GM12873 (cell line): ENCODE measurements around the gene CDYL.

Experiments used
- TF ChIP-seq, protein P1 (sequence below): IDR thresholded peaks from 2 replicates; pipeline ENCODE4 v1.5.1; 2012; ENCODE audit warnings: low read depth, mild to moderate bottlenecking, moderate library complexity, low read length, control low read depth; ENCODE audit not compliant: insufficient read depth; ENCODE audit errors: missing control alignments

Gene CDYL

GRCh38 chr6:4858194-4859015 is 82.2 kb downstream of the CDYL start:
- TF ChIP-seq, protein P1, sequence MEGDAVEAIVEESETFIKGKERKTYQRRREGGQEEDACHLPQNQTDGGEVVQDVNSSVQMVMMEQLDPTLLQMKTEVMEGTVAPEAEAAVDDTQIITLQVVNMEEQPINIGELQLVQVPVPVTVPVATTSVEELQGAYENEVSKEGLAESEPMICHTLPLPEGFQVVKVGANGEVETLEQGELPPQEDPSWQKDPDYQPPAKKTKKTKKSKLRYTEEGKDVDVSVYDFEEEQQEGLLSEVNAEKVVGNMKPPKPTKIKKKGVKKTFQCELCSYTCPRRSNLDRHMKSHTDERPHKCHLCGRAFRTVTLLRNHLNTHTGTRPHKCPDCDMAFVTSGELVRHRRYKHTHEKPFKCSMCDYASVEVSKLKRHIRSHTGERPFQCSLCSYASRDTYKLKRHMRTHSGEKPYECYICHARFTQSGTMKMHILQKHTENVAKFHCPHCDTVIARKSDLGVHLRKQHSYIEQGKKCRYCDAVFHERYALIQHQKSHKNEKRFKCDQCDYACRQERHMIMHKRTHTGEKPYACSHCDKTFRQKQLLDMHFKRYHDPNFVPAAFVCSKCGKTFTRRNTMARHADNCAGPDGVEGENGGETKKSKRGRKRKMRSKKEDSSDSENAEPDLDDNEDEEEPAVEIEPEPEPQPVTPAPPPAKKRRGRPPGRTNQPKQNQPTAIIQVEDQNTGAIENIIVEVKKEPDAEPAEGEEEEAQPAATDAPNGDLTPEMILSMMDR, result no peak

GRCh38 chr6:4860387-4860786 is 84.2 kb downstream of the CDYL start:
- TF ChIP-seq, protein P1, result no peak

DNA sequence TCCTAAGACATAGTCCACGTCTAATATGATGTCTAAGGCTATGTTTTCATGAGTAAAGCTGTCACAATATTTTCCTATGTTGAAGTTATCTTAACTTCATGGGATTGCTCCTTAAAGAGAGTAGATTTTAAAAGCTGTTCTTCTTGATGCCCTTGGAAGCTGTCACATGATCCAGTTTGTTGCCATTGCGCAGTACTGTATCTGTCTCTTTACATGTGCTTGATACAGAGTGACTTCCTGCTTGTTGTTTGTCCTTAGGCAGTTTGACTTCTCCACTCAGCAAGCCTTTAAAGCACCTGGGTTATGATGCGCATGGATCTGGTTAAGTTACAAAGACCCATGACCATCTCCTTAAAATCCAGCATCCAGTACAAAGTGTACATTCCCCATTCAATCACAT is 85.4 kb downstream of the CDYL start:
- TF ChIP-seq, protein P1, result no peak

GRCh38 chr6:4864519-4864918 is 88.3 kb downstream of the CDYL start:
- TF ChIP-seq, protein P1, result no peak

DNA sequence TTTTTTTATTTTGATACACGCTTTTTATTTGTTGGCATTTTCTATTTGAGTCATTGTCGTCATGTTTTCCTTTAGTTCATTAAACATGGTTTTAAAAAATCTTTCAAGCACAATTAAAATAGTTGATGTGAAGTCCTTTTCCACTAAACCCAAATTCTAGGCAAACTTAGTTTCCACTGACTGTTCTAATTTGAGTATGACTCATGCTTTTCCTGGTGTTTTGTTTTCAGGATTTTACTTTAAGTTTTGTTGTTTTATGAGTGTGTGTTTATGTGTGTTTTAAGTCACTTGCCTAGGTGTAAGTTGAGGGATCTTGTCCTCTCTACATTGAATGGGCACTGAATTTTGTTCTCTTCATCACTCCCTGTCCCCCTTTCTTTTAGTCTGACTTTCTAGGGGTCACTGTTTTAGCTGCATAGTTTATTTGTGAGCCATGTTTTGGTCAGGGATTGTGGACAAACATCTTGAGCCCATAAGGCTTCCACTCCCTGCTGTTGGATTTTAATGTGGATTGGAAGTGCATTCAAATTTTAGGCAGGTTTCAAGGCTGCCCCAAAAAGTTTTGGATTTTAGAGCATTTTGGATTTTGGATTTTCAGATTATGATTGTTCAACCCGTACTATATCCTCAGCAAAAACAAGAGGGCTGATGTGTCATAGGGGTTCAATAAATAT is 94.8 kb downstream of the CDYL start:
- TF ChIP-seq, protein P1, result no peak

DNA sequence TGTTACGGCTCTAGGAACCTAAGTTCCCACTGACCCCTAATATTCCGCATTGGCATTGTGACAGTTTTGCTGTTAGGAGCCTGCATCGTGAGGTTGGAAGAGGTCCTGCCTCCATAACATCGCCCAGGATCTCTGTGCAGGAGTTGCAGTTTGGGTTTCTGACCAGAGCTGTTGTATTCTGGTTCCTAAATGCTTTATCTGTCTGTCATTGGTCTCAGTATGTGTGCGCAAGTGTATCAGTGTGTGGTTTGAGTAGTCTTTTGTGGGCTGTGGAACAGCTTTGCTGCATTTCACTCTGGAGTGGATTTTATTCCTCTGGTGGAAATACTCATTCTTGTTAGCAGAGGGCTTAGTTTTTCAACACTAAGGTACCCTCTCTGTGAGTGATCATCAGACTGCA is 95.6 kb downstream of the CDYL start:
- TF ChIP-seq, protein P1, result no peak

DNA sequence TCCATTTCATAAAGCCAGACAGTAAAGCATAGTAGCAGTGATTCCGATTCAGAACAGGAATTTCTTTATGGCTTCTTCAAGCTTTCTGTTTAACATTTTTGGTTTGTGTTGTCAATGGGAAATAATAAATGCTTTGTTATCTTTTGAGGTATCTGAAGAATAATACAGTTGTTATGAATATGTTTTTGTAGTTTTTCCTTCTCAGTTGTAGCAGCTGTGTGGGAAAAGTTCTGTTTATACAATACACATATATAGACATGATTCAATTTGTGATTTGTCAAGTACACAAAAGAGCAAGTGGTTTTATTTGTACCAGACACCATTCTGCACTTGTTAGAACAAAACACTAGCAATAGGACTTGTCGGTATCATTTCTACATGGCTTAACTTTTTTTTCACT is 96.6 kb downstream of the CDYL start:
- TF ChIP-seq, protein P1, result no peak
